GM12873 (cell line): ENCODE results near the gene CFAP90.

Source experiments
- TF ChIP-seq, protein P1 (sequence below): IDR thresholded peaks from 2 replicates; pipeline ENCODE4 v1.5.1; 2012; ENCODE audit warnings: low read depth, mild to moderate bottlenecking, moderate library complexity, low read length, control low read depth; ENCODE audit not compliant: insufficient read depth; ENCODE audit errors: missing control alignments

CFAP90 gene

DNA sequence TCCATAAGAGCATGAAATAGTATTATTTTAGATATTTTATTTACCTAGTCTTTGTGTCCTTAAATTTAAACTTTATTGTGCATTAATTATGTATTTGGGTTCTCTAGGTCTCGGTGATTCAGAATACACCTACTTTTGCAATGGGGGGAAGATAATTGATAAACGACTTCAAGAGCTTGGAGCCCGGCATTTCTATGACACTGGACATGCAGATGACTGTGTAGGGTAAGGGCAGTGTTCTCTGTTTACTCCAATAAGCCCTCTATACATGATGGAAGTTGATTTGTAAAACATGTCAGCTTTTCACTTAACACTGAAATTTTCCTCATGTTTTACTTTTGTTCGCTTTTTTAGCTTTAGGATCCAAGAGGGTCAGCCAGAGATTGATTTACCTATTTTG is 24.2 kb upstream of the CFAP90 start:
- TF ChIP-seq, protein P1, sequence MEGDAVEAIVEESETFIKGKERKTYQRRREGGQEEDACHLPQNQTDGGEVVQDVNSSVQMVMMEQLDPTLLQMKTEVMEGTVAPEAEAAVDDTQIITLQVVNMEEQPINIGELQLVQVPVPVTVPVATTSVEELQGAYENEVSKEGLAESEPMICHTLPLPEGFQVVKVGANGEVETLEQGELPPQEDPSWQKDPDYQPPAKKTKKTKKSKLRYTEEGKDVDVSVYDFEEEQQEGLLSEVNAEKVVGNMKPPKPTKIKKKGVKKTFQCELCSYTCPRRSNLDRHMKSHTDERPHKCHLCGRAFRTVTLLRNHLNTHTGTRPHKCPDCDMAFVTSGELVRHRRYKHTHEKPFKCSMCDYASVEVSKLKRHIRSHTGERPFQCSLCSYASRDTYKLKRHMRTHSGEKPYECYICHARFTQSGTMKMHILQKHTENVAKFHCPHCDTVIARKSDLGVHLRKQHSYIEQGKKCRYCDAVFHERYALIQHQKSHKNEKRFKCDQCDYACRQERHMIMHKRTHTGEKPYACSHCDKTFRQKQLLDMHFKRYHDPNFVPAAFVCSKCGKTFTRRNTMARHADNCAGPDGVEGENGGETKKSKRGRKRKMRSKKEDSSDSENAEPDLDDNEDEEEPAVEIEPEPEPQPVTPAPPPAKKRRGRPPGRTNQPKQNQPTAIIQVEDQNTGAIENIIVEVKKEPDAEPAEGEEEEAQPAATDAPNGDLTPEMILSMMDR, result no peak

DNA sequence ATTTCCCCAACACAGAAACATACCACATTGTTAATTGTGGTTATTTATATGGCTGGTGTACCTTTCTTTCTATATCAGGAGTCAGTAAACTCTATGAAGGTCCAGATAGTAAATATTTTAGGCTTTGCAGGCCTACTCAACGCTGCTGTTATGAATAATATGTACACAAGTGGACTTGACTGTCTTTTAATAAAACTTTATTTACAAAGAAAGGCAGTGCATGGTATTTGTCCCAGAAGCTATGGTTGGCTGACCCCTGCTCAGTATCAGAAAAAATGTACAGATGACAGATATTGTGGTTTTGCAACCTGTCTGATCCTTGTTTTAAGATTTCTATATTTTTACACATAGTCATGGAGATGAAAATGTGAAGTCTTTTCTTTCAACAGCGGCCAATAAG is 23.7 kb upstream of the CFAP90 start:
- TF ChIP-seq, protein P1, result no peak

GRCh38 chr5:7873216-7873615 is 22.3 kb upstream of the CFAP90 start:
- TF ChIP-seq, protein P1, result no peak

GRCh38 chr5:7872517-7873130 is 21.7 kb upstream of the CFAP90 start:
- TF ChIP-seq, protein P1, result no peak

GRCh38 chr5:7871653-7872052 is 20.7 kb upstream of the CFAP90 start:
- TF ChIP-seq, protein P1, result no peak

DNA sequence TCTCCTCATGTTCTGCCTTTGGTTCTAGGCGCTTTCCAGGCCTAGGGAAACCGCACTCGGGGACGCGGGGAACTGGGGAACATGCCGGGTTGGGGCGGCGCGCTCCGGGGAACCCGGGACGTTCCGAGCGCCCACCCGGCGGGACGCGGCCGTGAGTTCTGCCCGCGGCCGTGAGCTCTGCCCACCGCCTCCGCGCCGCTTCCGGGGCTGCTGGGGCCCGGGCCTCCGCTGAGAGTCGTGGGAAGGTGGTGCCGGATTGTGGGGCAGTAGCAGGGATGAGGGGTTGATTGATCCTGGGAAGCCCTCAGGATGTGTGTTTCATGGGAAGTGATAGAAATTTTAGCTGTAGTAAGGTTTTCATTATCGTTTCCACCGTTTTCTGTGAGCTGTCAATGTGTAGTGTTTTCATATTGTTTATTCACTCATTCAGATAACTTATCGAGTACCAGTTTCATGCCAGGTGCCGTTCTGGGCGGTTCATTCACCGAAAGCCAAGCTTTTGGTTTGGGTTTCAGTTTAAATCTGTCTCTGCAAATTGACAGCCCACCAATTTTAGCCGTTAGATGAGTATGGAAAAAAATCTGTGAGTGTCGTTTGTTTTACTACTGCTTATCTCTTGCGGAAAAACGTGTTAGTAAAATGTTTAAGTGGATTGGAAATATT is 18.7 kb upstream of the CFAP90 start:
- TF ChIP-seq, protein P1, result no peak

DNA sequence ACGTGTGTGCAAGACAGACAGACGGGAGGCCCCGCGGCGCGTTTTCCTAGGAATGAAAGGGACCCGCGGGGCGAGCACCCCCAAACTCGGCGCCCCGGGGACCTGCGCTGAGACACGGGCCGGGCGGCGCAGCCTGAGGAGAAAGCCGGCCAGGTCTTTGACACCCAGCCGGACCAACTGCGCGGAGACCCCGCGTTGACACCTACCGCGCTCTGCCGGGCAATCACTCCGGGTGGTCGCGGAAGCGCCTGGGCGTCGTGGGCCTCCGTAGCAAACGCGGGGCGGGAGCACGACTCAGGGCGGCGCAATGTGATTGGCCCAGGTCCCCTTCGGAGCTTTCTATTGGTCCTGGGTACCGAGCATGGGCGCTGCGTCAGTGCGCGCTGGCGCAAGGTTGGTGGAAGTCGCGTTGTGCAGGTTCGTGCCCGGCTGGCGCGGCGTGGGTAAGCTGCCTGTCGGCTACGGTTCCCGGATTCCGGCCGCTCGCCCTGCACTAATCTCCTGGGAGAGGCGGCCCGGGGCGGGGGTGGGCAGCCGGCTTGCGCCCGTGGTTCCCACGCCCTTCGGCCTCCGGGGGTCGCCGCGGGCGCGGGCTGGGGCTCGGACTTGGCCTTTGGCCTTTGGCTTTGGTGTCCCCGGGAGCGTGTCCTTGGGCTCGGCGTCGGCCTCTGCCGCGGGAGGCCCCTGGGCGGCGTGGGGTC is 18.0 kb upstream of the CFAP90 start, which contains the start of the genes FASTKD3 and MTRR:
FASTKD3 (minus strand) TSS at position 259 of the 701 bp plus-strand sequence. CDS start 948 bp downstream, outside the sequence.
MTRR (plus strand) TSS at position 376 of the 701 bp plus-strand sequence. CDS start 1,647 bp downstream, outside the sequence.
- TF ChIP-seq, protein P1, result no peak
